Mesendoderm (in vitro differentiated cells): ENCODE data around the gene TUBD1.
"Not testable (repeated sequence)": the region's sequence is repeated elsewhere in the genome, so short reads cannot be mapped to it uniquely, and the experiment has no call there.

Experiments used
- DNase-seq: peaks from one replicate; pipeline ENCODE4 v3.0.0; 2013
- H2AK5ac ChIP-seq: 2 replicates; pipeline ENCODE4 v1.6.1; 2013; ENCODE audit warnings: low read length, inconsistent platforms
- H2BK120ac ChIP-seq: 2 replicates; pipeline ENCODE4 v1.6.1; 2013; ENCODE audit warnings: low read depth, mild to moderate bottlenecking, low read length, moderate library complexity, mixed read lengths
- H2BK15ac ChIP-seq: replicated peaks from 2 replicates; pipeline ENCODE4 v1.6.1; 2013; ENCODE audit warnings: low read depth, mild to moderate bottlenecking, moderate library complexity
- H2BK5ac ChIP-seq: 2 replicates; pipeline ENCODE4 v1.6.1; 2013; ENCODE audit warnings: low read length, inconsistent platforms
- H3K18ac ChIP-seq: 2 replicates; pipeline ENCODE4 v1.6.1; 2013; ENCODE audit warnings: mild to moderate bottlenecking, low read length, mixed read lengths
- H3K23ac ChIP-seq: one replicate; pipeline ENCODE4 v1.6.1; 2013; ENCODE audit warnings: low read length
- H3K27ac ChIP-seq: 2 replicates; pipeline ENCODE4 v1.5.1; 2013; ENCODE audit warnings: low read depth, mild to moderate bottlenecking, inconsistent platforms, low read length, moderate library complexity
- H3K27me3 ChIP-seq: 2 replicates; pipeline ENCODE4 v1.6.1; 2013; ENCODE audit warnings: low read length, control low read depth, mild to moderate bottlenecking, inconsistent platforms; ENCODE audit not compliant: insufficient read depth, poor library complexity
- H3K36me3 ChIP-seq: 2 replicates; pipeline ENCODE4 v1.6.1; 2013; ENCODE audit warnings: low read length, inconsistent platforms; ENCODE audit not compliant: control insufficient read depth, insufficient read depth
- H3K4ac ChIP-seq: one replicate; pipeline ENCODE4 v1.6.1; 2013; ENCODE audit warnings: low read depth, mild to moderate bottlenecking, low read length, moderate library complexity
- H3K4me1 ChIP-seq: 2 replicates; pipeline ENCODE4 v1.6.1; 2013; ENCODE audit warnings: low read depth, low read length, inconsistent platforms; ENCODE audit not compliant: control insufficient read depth
- H3K4me2 ChIP-seq: 2 replicates; pipeline ENCODE4 v1.6.1; 2013; ENCODE audit warnings: low read length
- H3K4me3 ChIP-seq: 2 replicates; pipeline ENCODE4 v1.5.1; 2013; ENCODE audit warnings: mild to moderate bottlenecking, low read length
- H3K56ac ChIP-seq: one replicate; pipeline ENCODE4 v1.6.1; 2013; ENCODE audit warnings: low read length
- H3K79me1 ChIP-seq: 2 replicates; pipeline ENCODE4 v1.6.1; 2013; ENCODE audit warnings: low read length, inconsistent platforms
- H3K79me2 ChIP-seq: 2 replicates; pipeline ENCODE4 v1.6.1; 2013; ENCODE audit warnings: mild to moderate bottlenecking, low read length; ENCODE audit not compliant: control insufficient read depth, insufficient read depth
- H3K9ac ChIP-seq: 2 replicates; pipeline ENCODE4 v1.6.1; 2013; ENCODE audit warnings: low read length, inconsistent platforms
- H4K5ac ChIP-seq: one replicate; pipeline ENCODE4 v1.6.1; 2013; ENCODE audit warnings: low read length
- H4K8ac ChIP-seq: one replicate; pipeline ENCODE4 v1.6.1; 2013; ENCODE audit warnings: low read depth, mild to moderate bottlenecking, control low read depth, low read length, moderate library complexity
- WGBS: extraction: QIAGEN DNeasy Blood & Tissue Kit; methylation state at CpG from one replicate; pipeline ENCODE4 v1.1.7; 2013; ENCODE audit warnings: low lambda C conversion rate, missing lambda C conversion rate; ENCODE audit not compliant: insufficient coverage; ENCODE audit errors: extremely low coverage; 5-methylcytosine and 5-hydroxymethylcytosine counted together

Gene TUBD1

GRCh38 chr17:59930121-59930520 is 37.4 kb upstream of the TUBD1 start:
- not testable (repeated sequence) for H3K36me3 ChIP-seq
- WGBS: no CpG with 5 or more reads among the region's 2 CpGs

DNA sequence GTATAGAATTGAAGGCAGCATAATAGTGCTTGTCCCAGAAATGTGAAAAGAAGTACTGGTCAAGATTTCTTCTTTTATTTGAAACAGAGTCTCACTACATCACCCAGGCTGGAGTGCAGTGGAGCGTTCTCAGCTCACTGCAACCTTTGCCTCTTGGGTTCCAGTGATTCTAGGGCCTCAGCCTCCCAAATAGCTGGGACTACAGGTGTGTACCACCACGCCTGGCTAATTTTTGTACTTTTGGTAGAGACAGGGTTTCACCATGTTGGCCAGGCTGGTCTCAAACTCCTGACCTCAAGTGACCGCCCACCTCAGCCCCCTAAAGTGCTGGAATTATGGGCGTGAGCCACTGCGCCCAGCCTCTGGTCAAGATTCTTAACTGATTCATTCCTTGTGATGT is 27.9 kb upstream of the TUBD1 start:
- H2BK120ac ChIP-seq, H3K79me2 ChIP-seq, H3K56ac ChIP-seq, H3K4ac ChIP-seq, H4K5ac ChIP-seq, H3K27ac ChIP-seq, H3K27me3 ChIP-seq, H3K79me1 ChIP-seq, H3K4me2 ChIP-seq, H3K18ac ChIP-seq, H2BK5ac ChIP-seq, H3K36me3 ChIP-seq, H3K9ac ChIP-seq, H3K4me1 ChIP-seq, DNase-seq, H4K8ac ChIP-seq, H2BK15ac ChIP-seq, H2AK5ac ChIP-seq, H3K23ac ChIP-seq, H3K4me3 ChIP-seq: not testable (repeated sequence)
- no CpG with 5 or more reads among the region's 5 CpGs for WGBS

More at GRCh38 chr17:59930121-59930520, 37.4 kb upstream of the TUBD1 start:
- H3K4ac ChIP-seq, H3K4me2 ChIP-seq, H2BK120ac ChIP-seq, H3K79me2 ChIP-seq, H4K8ac ChIP-seq, H3K4me3 ChIP-seq, H2BK15ac ChIP-seq, DNase-seq, H3K23ac ChIP-seq, H2AK5ac ChIP-seq, H2BK5ac ChIP-seq, H3K27ac ChIP-seq, H3K9ac ChIP-seq, H3K79me1 ChIP-seq, H3K27me3 ChIP-seq, H4K5ac ChIP-seq, H3K56ac ChIP-seq, H3K4me1 ChIP-seq, H3K18ac ChIP-seq: not testable (repeated sequence)

- Histone ChIP-seq H3K9ac (no peak overlapping the region), H3K79me1 (no peaks in the 10 kb centered on the region), H3K4ac (no peak overlapping the region), H2AK5ac (no peak overlapping the region), H3K79me2 (no peaks in the 10 kb centered on the region), H3K4me2 (no peak overlapping the region), H3K56ac (no peak overlapping the region), H2BK5ac (no peak overlapping the region), H3K36me3 (no peaks in the 10 kb centered on the region), H4K5ac (no peak overlapping the region), H2BK120ac (no peak overlapping the region), H4K8ac (no peak overlapping the region), H3K23ac (no peak overlapping the region), H3K4me1 (no peaks in the 10 kb centered on the region), H3K18ac (no peak overlapping the region), H3K27ac (no peak overlapping the region), H3K27me3 (no peaks in the 10 kb centered on the region), H2BK15ac (no peak overlapping the region), H3K4me3 (no peak overlapping the region)
- DNase-seq: no peak
These were observed 23.7 kb upstream of the TUBD1 start for GRCh38 chr17:59916446-59916845.

- DNase-seq: peak; percentile 13
- no peak overlapping the region for H3K27ac ChIP-seq
- no peak overlapping the region for H3K23ac ChIP-seq
- no peak overlapping the region for H4K8ac ChIP-seq
- no peak overlapping the region for H2BK120ac ChIP-seq
- H4K5ac ChIP-seq: no peak overlapping the region
- no peak overlapping the region for H3K4ac ChIP-seq
- no peak overlapping the region for H2BK15ac ChIP-seq
- no peak overlapping the region for H3K9ac ChIP-seq
- WGBS: no CpG with 5 or more reads among the region's 1 CpG
- no peaks in the 10 kb centered on the region for H3K79me1 ChIP-seq
- H2BK5ac ChIP-seq: no peak overlapping the region
- H3K18ac ChIP-seq: no peak overlapping the region
- no peaks in the 10 kb centered on the region for H3K4me1 ChIP-seq
- H3K56ac ChIP-seq: no peak overlapping the region
- no peak overlapping the region for H3K4me3 ChIP-seq
- H3K36me3 ChIP-seq: no peaks in the 10 kb centered on the region
- no peaks in the 10 kb centered on the region for H3K79me2 ChIP-seq
- H3K27me3 ChIP-seq: no peaks in the 10 kb centered on the region
- H3K4me2 ChIP-seq: no peak overlapping the region
- H2AK5ac ChIP-seq: no peak overlapping the region
These were observed 21.6 kb upstream of the TUBD1 start for GRCh38 chr17:59914274-59914854.

- Histone ChIP-seq H2AK5ac (no peak overlapping the region), H3K56ac (no peak overlapping the region), H3K9ac (no peak overlapping the region), H3K4ac (no peak overlapping the region), H2BK15ac (no peak overlapping the region), H3K27ac (no peak overlapping the region), H3K27me3 (no peaks in the 10 kb centered on the region), H3K23ac (no peak overlapping the region), H3K18ac (no peak overlapping the region), H3K36me3 (no peaks in the 10 kb centered on the region), H3K4me3 (no peak overlapping the region), H4K8ac (no peak overlapping the region), H2BK5ac (no peak overlapping the region), H4K5ac (no peak overlapping the region), H3K79me2 (no peaks in the 10 kb centered on the region), H3K4me1 (no peaks in the 10 kb centered on the region), H2BK120ac (no peak overlapping the region), H3K4me2 (no peak overlapping the region), H3K79me1 (peaks cover 2% of the 10 kb centered on the region)
- DNase-seq: no peak
- WGBS: no CpG with 5 or more reads among the region's 3 CpGs
These were observed 14.7 kb upstream of the TUBD1 start for GRCh38 chr17:59907467-59907866.

- H3K23ac ChIP-seq: no peak overlapping the region
- peaks cover 4% of the 10 kb centered on the region for H3K79me1 ChIP-seq
- no peak overlapping the region for H2BK120ac ChIP-seq
- H3K4me1 ChIP-seq: no peaks in the 10 kb centered on the region
- DNase-seq: no peak
- WGBS: no CpG with 5 or more reads among the region's 2 CpGs
- H3K4ac ChIP-seq: no peak overlapping the region
- H3K27me3 ChIP-seq: no peaks in the 10 kb centered on the region
- H3K18ac ChIP-seq: no peak overlapping the region
- H3K36me3 ChIP-seq: no peaks in the 10 kb centered on the region
- H4K5ac ChIP-seq: no peak overlapping the region
- H4K8ac ChIP-seq: no peak overlapping the region
- no peak overlapping the region for H3K4me2 ChIP-seq
- no peak overlapping the region for H3K4me3 ChIP-seq
- no peak overlapping the region for H2AK5ac ChIP-seq
- peaks cover 2% of the 10 kb centered on the region for H3K79me2 ChIP-seq
- H3K27ac ChIP-seq: no peak overlapping the region
- H3K56ac ChIP-seq: no peak overlapping the region
- no peak overlapping the region for H3K9ac ChIP-seq
- H2BK5ac ChIP-seq: no peak overlapping the region
- no peak overlapping the region for H2BK15ac ChIP-seq
These were observed 10.7 kb upstream of the TUBD1 start for GRCh38 chr17:59903455-59903854.
